Measurements from ENCODE around the gene CENPB.

CENPB gene

GRCh38 chr20:3803289-3803688, 16.7 kb upstream of the CENPB start:
- no peak for DNase-seq (ENCODE audit: low read depth in 1 of 2, low spot score in 1 of 2)
- no peak overlapping the region for H3K4me3 ChIP-seq (replicated peaks; ENCODE audit: insufficient read depth, low read length)
- H3K27me3 ChIP-seq (ENCODE audit: insufficient read depth, poor library complexity, severe bottlenecking) = no peaks in the 10 kb centered on the region
- TF ChIP-seq SPI1 (IDR thresholded peaks at IDR 0.05; ENCODE audit: borderline replicate concordance, low read depth) = no peak
- TF ChIP-seq, protein P1, sequence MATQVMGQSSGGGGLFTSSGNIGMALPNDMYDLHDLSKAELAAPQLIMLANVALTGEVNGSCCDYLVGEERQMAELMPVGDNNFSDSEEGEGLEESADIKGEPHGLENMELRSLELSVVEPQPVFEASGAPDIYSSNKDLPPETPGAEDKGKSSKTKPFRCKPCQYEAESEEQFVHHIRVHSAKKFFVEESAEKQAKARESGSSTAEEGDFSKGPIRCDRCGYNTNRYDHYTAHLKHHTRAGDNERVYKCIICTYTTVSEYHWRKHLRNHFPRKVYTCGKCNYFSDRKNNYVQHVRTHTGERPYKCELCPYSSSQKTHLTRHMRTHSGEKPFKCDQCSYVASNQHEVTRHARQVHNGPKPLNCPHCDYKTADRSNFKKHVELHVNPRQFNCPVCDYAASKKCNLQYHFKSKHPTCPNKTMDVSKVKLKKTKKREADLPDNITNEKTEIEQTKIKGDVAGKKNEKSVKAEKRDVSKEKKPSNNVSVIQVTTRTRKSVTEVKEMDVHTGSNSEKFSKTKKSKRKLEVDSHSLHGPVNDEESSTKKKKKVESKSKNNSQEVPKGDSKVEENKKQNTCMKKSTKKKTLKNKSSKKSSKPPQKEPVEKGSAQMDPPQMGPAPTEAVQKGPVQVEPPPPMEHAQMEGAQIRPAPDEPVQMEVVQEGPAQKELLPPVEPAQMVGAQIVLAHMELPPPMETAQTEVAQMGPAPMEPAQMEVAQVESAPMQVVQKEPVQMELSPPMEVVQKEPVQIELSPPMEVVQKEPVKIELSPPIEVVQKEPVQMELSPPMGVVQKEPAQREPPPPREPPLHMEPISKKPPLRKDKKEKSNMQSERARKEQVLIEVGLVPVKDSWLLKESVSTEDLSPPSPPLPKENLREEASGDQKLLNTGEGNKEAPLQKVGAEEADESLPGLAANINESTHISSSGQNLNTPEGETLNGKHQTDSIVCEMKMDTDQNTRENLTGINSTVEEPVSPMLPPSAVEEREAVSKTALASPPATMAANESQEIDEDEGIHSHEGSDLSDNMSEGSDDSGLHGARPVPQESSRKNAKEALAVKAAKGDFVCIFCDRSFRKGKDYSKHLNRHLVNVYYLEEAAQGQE (IDR thresholded peaks at IDR 0.05; ENCODE audit: insufficient replicate concordance, low read depth) = no peak
- TF ChIP-seq, protein P2, sequence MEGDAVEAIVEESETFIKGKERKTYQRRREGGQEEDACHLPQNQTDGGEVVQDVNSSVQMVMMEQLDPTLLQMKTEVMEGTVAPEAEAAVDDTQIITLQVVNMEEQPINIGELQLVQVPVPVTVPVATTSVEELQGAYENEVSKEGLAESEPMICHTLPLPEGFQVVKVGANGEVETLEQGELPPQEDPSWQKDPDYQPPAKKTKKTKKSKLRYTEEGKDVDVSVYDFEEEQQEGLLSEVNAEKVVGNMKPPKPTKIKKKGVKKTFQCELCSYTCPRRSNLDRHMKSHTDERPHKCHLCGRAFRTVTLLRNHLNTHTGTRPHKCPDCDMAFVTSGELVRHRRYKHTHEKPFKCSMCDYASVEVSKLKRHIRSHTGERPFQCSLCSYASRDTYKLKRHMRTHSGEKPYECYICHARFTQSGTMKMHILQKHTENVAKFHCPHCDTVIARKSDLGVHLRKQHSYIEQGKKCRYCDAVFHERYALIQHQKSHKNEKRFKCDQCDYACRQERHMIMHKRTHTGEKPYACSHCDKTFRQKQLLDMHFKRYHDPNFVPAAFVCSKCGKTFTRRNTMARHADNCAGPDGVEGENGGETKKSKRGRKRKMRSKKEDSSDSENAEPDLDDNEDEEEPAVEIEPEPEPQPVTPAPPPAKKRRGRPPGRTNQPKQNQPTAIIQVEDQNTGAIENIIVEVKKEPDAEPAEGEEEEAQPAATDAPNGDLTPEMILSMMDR (IDR thresholded peaks at IDR 0.05; ENCODE audit: insufficient read depth, low read length) = no peak
- no peak for TF ChIP-seq POLR2AphosphoS5 (IDR thresholded peaks at IDR 0.05; ENCODE audit: low read depth)
- no peak for TF ChIP-seq GABPA (IDR thresholded peaks at IDR 0.05; ENCODE audit: low read depth)
- H3K27ac ChIP-seq (replicated peaks) = no peak overlapping the region

GRCh38 chr20:3802524-3803239, 16.1 kb upstream of the CENPB start:
- no peak overlapping the region for H3K27ac ChIP-seq (replicated peaks)
- no peak overlapping the region for H3K4me3 ChIP-seq (replicated peaks; ENCODE audit: insufficient read depth, low read length)
- no peaks in the 10 kb centered on the region for H3K27me3 ChIP-seq (ENCODE audit: insufficient read depth, poor library complexity, severe bottlenecking)
- TF ChIP-seq SPI1 (IDR thresholded peaks at IDR 0.05; ENCODE audit: borderline replicate concordance, low read depth) (peak; percentile 71; the same call in 1 of the 2 replicates), GABPA (IDR thresholded peaks at IDR 0.05; ENCODE audit: low read depth) (no peak)
- no peak for DNase-seq (ENCODE audit: low read depth in 1 of 2, low spot score in 1 of 2)

DNA sequence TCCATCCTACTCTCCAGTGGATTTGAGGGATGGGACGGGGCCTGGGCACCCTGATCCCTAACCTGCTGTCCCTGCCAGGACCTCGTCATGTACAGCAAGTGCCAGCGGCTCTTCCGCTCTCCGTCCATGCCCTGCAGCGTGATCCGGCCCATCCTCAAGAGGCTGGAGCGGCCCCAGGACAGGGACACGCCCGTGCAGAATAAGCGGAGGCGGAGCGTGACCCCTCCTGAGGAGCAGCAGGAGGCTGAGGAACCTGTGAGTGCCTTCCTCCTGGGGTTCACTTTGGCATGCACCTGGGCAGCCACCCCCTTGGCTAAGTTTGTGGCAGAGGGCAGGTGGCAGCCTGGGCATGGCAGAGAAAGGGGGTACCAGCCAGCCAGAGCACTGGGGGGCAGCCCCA, 15.3 kb upstream of the CENPB start:
- TF ChIP-seq, protein P2 (IDR thresholded peaks at IDR 0.05; ENCODE audit: insufficient read depth, low read length) = no peak
- TF ChIP-seq POLR2AphosphoS5 (IDR thresholded peaks at IDR 0.05; ENCODE audit: low read depth) (no peak), GABPA (IDR thresholded peaks at IDR 0.05; ENCODE audit: low read depth) (no peak)
- TF ChIP-seq, protein P1 (IDR thresholded peaks at IDR 0.05; ENCODE audit: insufficient replicate concordance, low read depth) = no peak
- no peaks in the 10 kb centered on the region for H3K27me3 ChIP-seq (ENCODE audit: insufficient read depth, poor library complexity, severe bottlenecking)
- DNase-seq (ENCODE audit: low read depth in 1 of 2, low spot score in 1 of 2) = no peak
- no peak overlapping the region for H3K4me3 ChIP-seq (replicated peaks; ENCODE audit: insufficient read depth, low read length)
- H3K27ac ChIP-seq (replicated peaks) = no peak overlapping the region

DNA sequence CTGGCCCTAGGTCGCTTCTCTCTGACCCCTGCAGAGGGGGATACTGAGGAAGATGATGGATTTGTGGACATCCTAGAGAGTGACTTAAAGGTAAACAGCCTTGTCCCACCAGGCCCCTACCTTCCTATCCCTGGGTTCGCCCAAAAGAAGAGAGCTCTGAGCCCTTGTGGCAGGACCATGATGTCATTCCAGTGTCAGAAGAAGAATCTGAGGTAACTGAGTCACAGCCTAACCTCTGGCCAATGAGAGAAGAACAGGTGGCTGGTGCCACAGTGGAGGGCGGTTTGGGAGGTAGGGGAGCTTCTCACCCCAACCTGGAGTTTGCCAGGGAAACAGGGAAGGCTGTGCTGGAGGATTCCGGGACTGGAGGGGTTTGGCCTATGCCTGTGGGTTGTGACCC, 14.8 kb upstream of the CENPB start:
- Histone ChIP-seq H3K4me3 (replicated peaks; ENCODE audit: insufficient read depth, low read length) (no peak overlapping the region), H3K27me3 (ENCODE audit: insufficient read depth, poor library complexity, severe bottlenecking) (no peaks in the 10 kb centered on the region), H3K27ac (replicated peaks) (no peak overlapping the region)
- TF ChIP-seq POLR2AphosphoS5 (IDR thresholded peaks at IDR 0.05; ENCODE audit: low read depth) = no peak
- no peak for TF ChIP-seq GABPA (IDR thresholded peaks at IDR 0.05; ENCODE audit: low read depth)
- TF ChIP-seq, protein P2 (IDR thresholded peaks at IDR 0.05; ENCODE audit: insufficient read depth, low read length) = no peak
- TF ChIP-seq, protein P1 (IDR thresholded peaks at IDR 0.05; ENCODE audit: insufficient replicate concordance, low read depth) = no peak
- no peak for TF ChIP-seq SPI1 (IDR thresholded peaks at IDR 0.05; ENCODE audit: borderline replicate concordance, low read depth)
- no peak for DNase-seq (ENCODE audit: low read depth in 1 of 2, low spot score in 1 of 2)

Data from HL-60 (cell line).